Measurements from ENCODE around the gene DCUN1D5. TPM values are rescaled to one million over a fixed set of nuclear protein-coding genes. Genes with fewer than 3 reads are reported as not detected.

The DCUN1D5 gene
- total and polyA plus RNA-seq, 2 of the 13 experiments (the other 11 are each of a cell fraction or from before 2014, with no cell fraction given), result 32.9 to 46.7 TPM

DNA sequence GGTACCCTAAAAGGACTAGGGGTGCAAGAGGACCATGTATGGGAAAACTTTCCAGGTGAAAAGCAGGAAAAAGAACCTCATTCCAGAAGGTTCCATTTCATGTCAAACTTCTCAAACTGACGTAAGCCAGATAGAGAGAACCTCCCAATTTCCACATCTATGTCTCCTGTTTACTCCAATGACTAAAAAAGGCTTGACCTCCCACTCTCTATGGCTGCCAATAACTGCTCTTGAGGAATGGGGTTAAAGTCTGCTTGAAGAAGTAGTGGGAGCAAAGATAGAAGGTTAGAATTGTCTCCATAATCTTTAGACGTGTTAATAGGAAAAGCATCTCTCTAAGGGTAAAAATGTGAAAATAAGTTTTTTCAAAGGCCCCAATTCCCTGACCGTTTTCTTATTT, 38.0 kb downstream of the DCUN1D5 start:
- H4K20me1 ChIP-seq (ENCODE audit: insufficient read depth, low read length), result 0 out of 2 replicates have a peak, but pooled peaks cover 4% of the 10 kb centered on the region
- ChIA-PET POLR2A (no interaction called here), CTCF (ENCODE audit: low intra/inter-chr PET ratio, low total read pairs) (interaction anchor here (2.4 kb wide), 1 partner anchor 18 kb away, joined by 10 read pairs; no protein-coding TSS in a partner anchor)
- no peak for FAIRE-seq
- no peak overlapping the region for H3K4me3 ChIP-seq (replicated peaks in 1 of 3; ENCODE audit: insufficient read depth in 1 of 3, low read depth in 2 of 3, low read length in 3 of 3)
- no peak overlapping the region for H3K27ac ChIP-seq (ENCODE audit: extremely low read length, insufficient read depth, low read length)
- no peaks in the 10 kb centered on the region for H3K4me1 ChIP-seq (ENCODE audit: insufficient read depth, low read length)
- no peaks in the 10 kb centered on the region for H3K79me2 ChIP-seq (ENCODE audit: insufficient read depth, low read length)
- no peak for TF ChIP-seq ZNF615 (CRISPR knock-in tag; IDR thresholded peaks at IDR 0.05; ENCODE audit: borderline replicate concordance)
- TF ChIP-seq NFRKB (IDR thresholded peaks at IDR 0.05), result no peak
- TF ChIP-seq ZNF557 (CRISPR knock-in tag; IDR thresholded peaks at IDR 0.05), result no peak
- intact Hi-C loops (cut with micrococcal nuclease; ENCODE audit: unreplicated experiment), result loop anchor here (10.0 kb wide), 2 partner anchors 249 to 319 kb away; no protein-coding TSS in a partner anchor
- no peaks in the 10 kb centered on the region for H3K36me3 ChIP-seq (replicated peaks in 1 of 2; ENCODE audit: control insufficient read depth in 1 of 2, insufficient read depth in 2 of 2, low read length in 2 of 2)
- no TSS peak for BruUV-seq (replicated peaks)
- no peaks in the 10 kb centered on the region for H3K9me3 ChIP-seq (ENCODE audit: low read length)
- no peak overlapping the region for H3K9ac ChIP-seq (ENCODE audit: insufficient read depth, low read depth, low read length)
- no peak for DNase-seq (ENCODE audit: low spot score)
- H2AFZ ChIP-seq (ENCODE audit: low read length), result no peak overlapping the region
- WGBS (ENCODE audit: low lambda C conversion rate), result 95% methylated on average over 3 of the region's 3 CpGs
- ATAC-seq, result no peak
- H3K27me3 ChIP-seq (ENCODE audit: control insufficient read depth in 1 of 2, insufficient read depth in 2 of 2, low read length in 2 of 2), result no peaks in the 10 kb centered on the region
- no peak overlapping the region for H3K4me2 ChIP-seq (ENCODE audit: low read depth, low read length)
- in situ Hi-C loops (cut with HindIII; ENCODE audit: extremely low pct_ligation_motif_present, low pct_unique_long_range_greater_than_20kb), result no loop called here

DNA sequence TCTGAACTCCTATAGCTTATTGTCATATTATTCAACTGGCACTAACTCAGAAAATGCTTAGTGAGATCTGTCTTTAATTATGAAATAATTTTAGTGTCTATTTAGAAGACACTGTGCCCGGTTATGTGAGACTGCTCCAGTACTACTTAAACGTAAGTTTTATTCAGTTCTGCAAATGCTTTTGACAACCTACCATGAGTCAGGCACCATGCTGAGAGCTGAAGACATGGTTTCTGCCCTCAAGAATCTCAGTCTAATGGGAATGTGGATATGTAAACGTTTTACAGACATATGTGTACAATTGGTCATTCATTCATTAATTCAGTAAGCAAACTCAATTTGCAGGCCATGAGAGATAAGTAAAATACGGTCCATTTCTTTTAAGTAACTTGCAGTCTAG, 40.0 kb downstream of the DCUN1D5 start:
- no peak overlapping the region for H3K4me3 ChIP-seq (replicated peaks in 1 of 3; ENCODE audit: insufficient read depth in 1 of 3, low read depth in 2 of 3, low read length in 3 of 3)
- in situ Hi-C loops (cut with HindIII; ENCODE audit: extremely low pct_ligation_motif_present, low pct_unique_long_range_greater_than_20kb), result no loop called here
- no peaks in the 10 kb centered on the region for H3K27me3 ChIP-seq (ENCODE audit: control insufficient read depth in 1 of 2, insufficient read depth in 2 of 2, low read length in 2 of 2)
- ATAC-seq (no peak), FAIRE-seq (no peak), DNase-seq (ENCODE audit: low spot score) (no peak)
- TF ChIP-seq NONO (IDR thresholded peaks at IDR 0.05) (no peak), NONO (CRISPR knock-in tag; conservative IDR thresholded peaks at IDR 0.05) (no peak), ATF4 (CRISPR knock-in tag; IDR thresholded peaks at IDR 0.05) (no peak), SMAD1 (CRISPR knock-in tag; IDR thresholded peaks at IDR 0.05; ENCODE audit: borderline replicate concordance, low read depth) (no peak), SNRNP70 (IDR thresholded peaks at IDR 0.05; ENCODE audit: low read depth, low read length) (no peak), SMARCE1 (IDR thresholded peaks at IDR 0.05; ENCODE audit: borderline replicate concordance) (no peak), MXD4 (CRISPR knock-in tag; IDR thresholded peaks at IDR 0.05) (no peak), PITX1 (CRISPR knock-in tag; IDR thresholded peaks at IDR 0.05) (no peak), ZFP36L2 (CRISPR knock-in tag; IDR thresholded peaks at IDR 0.05) (no peak), ZNF501 (CRISPR knock-in tag; IDR thresholded peaks at IDR 0.05) (no peak), CSRNP2 (CRISPR knock-in tag; conservative IDR thresholded peaks at IDR 0.05; ENCODE audit: low read depth) (no peak), ZNF234 (CRISPR knock-in tag; conservative IDR thresholded peaks at IDR 0.05) (no peak), NBN (conservative IDR thresholded peaks at IDR 0.05) (no peak)
- TF ChIP-seq, protein P1, sequence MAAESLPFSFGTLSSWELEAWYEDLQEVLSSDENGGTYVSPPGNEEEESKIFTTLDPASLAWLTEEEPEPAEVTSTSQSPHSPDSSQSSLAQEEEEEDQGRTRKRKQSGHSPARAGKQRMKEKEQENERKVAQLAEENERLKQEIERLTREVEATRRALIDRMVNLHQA (CRISPR knock-in tag; IDR thresholded peaks at IDR 0.05), result no peak
- TF ChIP-seq, protein P2, sequence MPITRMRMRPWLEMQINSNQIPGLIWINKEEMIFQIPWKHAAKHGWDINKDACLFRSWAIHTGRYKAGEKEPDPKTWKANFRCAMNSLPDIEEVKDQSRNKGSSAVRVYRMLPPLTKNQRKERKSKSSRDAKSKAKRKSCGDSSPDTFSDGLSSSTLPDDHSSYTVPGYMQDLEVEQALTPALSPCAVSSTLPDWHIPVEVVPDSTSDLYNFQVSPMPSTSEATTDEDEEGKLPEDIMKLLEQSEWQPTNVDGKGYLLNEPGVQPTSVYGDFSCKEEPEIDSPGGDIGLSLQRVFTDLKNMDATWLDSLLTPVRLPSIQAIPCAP (CRISPR knock-in tag; IDR thresholded peaks at IDR 0.05; ENCODE audit: low read depth), result no peak
- ChIA-PET CTCF (ENCODE audit: low intra/inter-chr PET ratio, low total read pairs) (no interaction called here), POLR2A (no interaction called here)
- no peak overlapping the region for H3K27ac ChIP-seq (ENCODE audit: extremely low read length, insufficient read depth, low read length)
- no TSS peak for BruUV-seq (replicated peaks)
- no peaks in the 10 kb centered on the region for H3K4me1 ChIP-seq (ENCODE audit: insufficient read depth, low read length)
- no peaks in the 10 kb centered on the region for H3K79me2 ChIP-seq (ENCODE audit: insufficient read depth, low read length)
- H3K4me2 ChIP-seq (ENCODE audit: low read depth, low read length), result no peak overlapping the region
- intact Hi-C loops (cut with micrococcal nuclease; ENCODE audit: unreplicated experiment), result loop anchor here (10.0 kb wide), 2 partner anchors 247 to 317 kb away; no protein-coding TSS in a partner anchor
- 70% methylated on average over 4 of the region's 4 CpGs for WGBS (ENCODE audit: low lambda C conversion rate)
- H3K9me3 ChIP-seq (ENCODE audit: low read length), result no peaks in the 10 kb centered on the region
- H3K36me3 ChIP-seq (replicated peaks in 1 of 2; ENCODE audit: control insufficient read depth in 1 of 2, insufficient read depth in 2 of 2, low read length in 2 of 2), result no peaks in the 10 kb centered on the region
- no peak overlapping the region for H2AFZ ChIP-seq (ENCODE audit: low read length)
- 0 out of 2 replicates have a peak, but pooled peaks cover 4% of the 10 kb centered on the region for H4K20me1 ChIP-seq (ENCODE audit: insufficient read depth, low read length)
- no peak overlapping the region for H3K9ac ChIP-seq (ENCODE audit: insufficient read depth, low read depth, low read length)
